Epithelial cell of proximal tubule (primary cell): ENCODE data around the gene WDFY4. TPM values are rescaled to one million over a fixed set of nuclear protein-coding genes. Genes with fewer than 3 reads are reported as not detected.

Source experiments
- DNase-seq: peaks from one replicate; pipeline ENCODE4 v3.0.0-alpha.2; 2011; ENCODE audit warnings: low read depth
- H3K4me3 ChIP-seq: 2 replicates; pipeline ENCODE4 v1.5.1; 2011; ENCODE audit warnings: low read depth, mild to moderate bottlenecking, low read length
- CTCF ChIP-seq: conservative IDR thresholded peaks from 2 replicates; pipeline ENCODE4 v1.5.1; 2012; ENCODE audit warnings: low read depth, mild to moderate bottlenecking, low read length
- total RNA-seq: library from RNA; depleted of rRNA; stranded (reverse); fragments of >200 nt; gene quantifications from 2 replicates; pipeline ENCODE4 v1.2.3, GENCODE V29; 2015

Gene WDFY4
- total RNA-seq, 1 donor from 2014 or later, result not detected

GRCh38 chr10:48701941-48702340 lies 17.3 kb downstream of the WDFY4 start:
- H3K4me3 ChIP-seq, result no peak overlapping the region
- no peak for TF ChIP-seq CTCF

GRCh38 chr10:48703531-48704122 lies 19.0 kb downstream of the WDFY4 start:
- H3K4me3 ChIP-seq, result no peak overlapping the region
- no peak for DNase-seq
- no peak for TF ChIP-seq CTCF

More at GRCh38 chr10:48701941-48702340, 17.3 kb downstream of the WDFY4 start:
- no peak for DNase-seq

GRCh38 chr10:48704156-48704555 lies 19.5 kb downstream of the WDFY4 start:
- H3K4me3 ChIP-seq, result no peak overlapping the region
- DNase-seq, result no peak
- no peak for TF ChIP-seq CTCF

- DNase-seq, result no peak
- TF ChIP-seq CTCF, result no peak
- H3K4me3 ChIP-seq, result no peak overlapping the region
Measured at GRCh38 chr10:48705401-48705938, 20.8 kb downstream of the WDFY4 start.

GRCh38 chr10:48707472-48707871 lies 22.8 kb downstream of the WDFY4 start:
- H3K4me3 ChIP-seq, result no peak overlapping the region
- no peak for TF ChIP-seq CTCF
- DNase-seq, result no peak

- DNase-seq, result no peak
- no peak for TF ChIP-seq CTCF
- H3K4me3 ChIP-seq, result no peak overlapping the region
Measured at GRCh38 chr10:48708144-48708543, 23.5 kb downstream of the WDFY4 start.

- H3K4me3 ChIP-seq, result no peak overlapping the region
Measured at GRCh38 chr10:48710647-48711275, 26.1 kb downstream of the WDFY4 start.

More at GRCh38 chr10:48710647-48711275, 26.1 kb downstream of the WDFY4 start:
- DNase-seq, result no peak
- TF ChIP-seq CTCF, result no peak
